Measurements from ENCODE around the gene UBE2R2. TPM values are rescaled to one million over a fixed set of nuclear protein-coding genes. Genes with fewer than 3 reads are reported as not detected.
"Not testable (repeated sequence)": the region's sequence is repeated elsewhere in the genome, so short reads cannot be mapped to it uniquely, and the experiment has no call there.

Gene UBE2R2
- 41.1 TPM for polyA plus RNA-seq (2013, experiment 1 of 2)
- 48.9 TPM for polyA plus RNA-seq (2013, experiment 2 of 2)

- peak within 1 kb of the TSS; percentile 99 for H3K4me3 ChIP-seq (ENCODE audit: low read length)
- no peaks in the 10 kb centered on the region for H3K36me3 ChIP-seq (ENCODE audit: insufficient read depth, low read length)
- H3K9ac ChIP-seq (ENCODE audit: low read depth, low read length): peak within 1 kb of the TSS; percentile 99
- H3K27ac ChIP-seq (ENCODE audit: low read depth, low read length): peak within 1 kb of the TSS; percentile 99
- 5% methylated on average over 54 of the region's 66 CpGs for WGBS
- peaks cover 26% of the 10 kb centered on the region for H3K4me1 ChIP-seq (ENCODE audit: insufficient read depth, low read length)
- H3K27me3 ChIP-seq (ENCODE audit: insufficient read depth, low read length): no peaks in the 10 kb centered on the region
- H3K9me3 ChIP-seq (ENCODE audit: insufficient read depth, low read depth, low read length): no peaks in the 10 kb centered on the region
Measured at GRCh38 chr9:33816327-33817252, at the start of gene UBE2R2. TSS of gene UBE2R2 (plus strand) at chr9:33817160. CDS start at chr9:33817758, 598 bp downstream.

DNA sequence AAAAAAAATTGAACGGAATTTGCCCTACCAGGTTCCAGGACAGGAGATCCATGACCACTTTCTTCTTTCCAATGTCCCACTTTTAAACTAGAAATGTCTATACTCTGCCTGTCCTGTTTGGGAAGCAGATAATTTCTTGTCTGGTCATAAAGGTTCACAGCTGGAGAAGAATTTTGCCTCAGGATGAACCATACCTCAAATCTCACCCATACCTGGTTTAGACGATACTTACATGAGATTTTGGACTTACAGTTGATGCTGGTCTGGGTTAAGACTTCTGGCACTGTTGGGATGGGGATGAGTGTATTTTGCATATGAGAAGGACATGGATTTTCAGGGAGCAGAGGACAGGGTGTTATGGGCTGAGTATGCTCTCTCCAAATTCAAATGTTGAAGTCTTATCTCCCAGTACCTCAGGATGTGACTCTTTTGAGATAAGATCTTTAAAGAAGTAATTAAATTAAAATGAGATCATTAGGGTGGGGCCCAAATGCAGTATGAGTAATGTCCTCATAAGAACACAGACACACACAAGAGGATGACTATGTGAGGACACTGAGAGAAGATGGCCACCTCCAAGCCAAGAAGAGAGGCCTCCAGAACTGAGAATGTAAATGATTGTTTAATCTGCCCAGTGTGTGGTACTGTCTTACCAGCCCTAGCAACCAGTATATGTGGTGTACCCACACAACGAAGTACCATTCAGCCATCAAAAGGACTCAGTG lies 46.6 kb upstream of the UBE2R2 start:
- not testable (repeated sequence) for H3K27ac ChIP-seq (ENCODE audit: low read depth, low read length); H3K4me1 ChIP-seq (ENCODE audit: insufficient read depth, low read length)
- 95% methylated on average over 3 of the region's 3 CpGs for WGBS

GRCh38 chr9:33773135-33773534 lies 43.8 kb upstream of the UBE2R2 start:
- not testable (repeated sequence) for H3K36me3 ChIP-seq (ENCODE audit: insufficient read depth, low read length); H3K4me1 ChIP-seq (ENCODE audit: insufficient read depth, low read length); H3K9ac ChIP-seq (ENCODE audit: low read depth, low read length); H3K4me3 ChIP-seq (ENCODE audit: low read length); H3K9me3 ChIP-seq (ENCODE audit: insufficient read depth, low read depth, low read length); H3K27me3 ChIP-seq (ENCODE audit: insufficient read depth, low read length); H3K27ac ChIP-seq (ENCODE audit: low read depth, low read length)

More for the DNA sequence above, 46.6 kb upstream of the UBE2R2 start:
- not testable (repeated sequence) for H3K9ac ChIP-seq (ENCODE audit: low read depth, low read length); H3K27me3 ChIP-seq (ENCODE audit: insufficient read depth, low read length); H3K36me3 ChIP-seq (ENCODE audit: insufficient read depth, low read length); H3K4me3 ChIP-seq (ENCODE audit: low read length); H3K9me3 ChIP-seq (ENCODE audit: insufficient read depth, low read depth, low read length)

- not testable (repeated sequence) for H3K27me3 ChIP-seq (ENCODE audit: insufficient read depth, low read length); H3K9me3 ChIP-seq (ENCODE audit: insufficient read depth, low read depth, low read length); H3K36me3 ChIP-seq (ENCODE audit: insufficient read depth, low read length); H3K4me3 ChIP-seq (ENCODE audit: low read length); H3K9ac ChIP-seq (ENCODE audit: low read depth, low read length); H3K4me1 ChIP-seq (ENCODE audit: insufficient read depth, low read length); H3K27ac ChIP-seq (ENCODE audit: low read depth, low read length)
- 89% methylated on average over 5 of the region's 5 CpGs for WGBS
Measured at GRCh38 chr9:33774074-33774659, 42.8 kb upstream of the UBE2R2 start.

DNA sequence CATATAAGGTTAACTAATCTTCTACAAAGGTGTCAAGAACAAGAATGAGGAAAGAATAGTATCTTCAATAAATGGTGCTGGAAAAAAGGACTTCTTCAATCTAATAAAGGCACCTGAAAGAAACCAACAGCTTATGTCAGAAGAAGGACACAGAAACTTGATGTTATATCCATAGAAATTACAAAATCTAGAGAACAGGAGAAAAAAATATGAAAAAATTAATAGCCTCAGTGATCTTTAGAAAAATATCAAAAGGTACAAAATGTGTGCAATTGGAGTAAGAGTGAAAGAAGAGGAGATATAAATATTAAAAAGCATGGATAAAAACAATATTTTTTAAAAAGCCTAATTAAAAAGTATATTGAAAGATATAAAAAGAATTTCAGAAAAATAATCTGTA lies 40.4 kb upstream of the UBE2R2 start:
- Histone ChIP-seq H3K36me3 (ENCODE audit: insufficient read depth, low read length) (no peaks in the 10 kb centered on the region), H3K4me1 (ENCODE audit: insufficient read depth, low read length) (no peaks in the 10 kb centered on the region), H3K4me3 (ENCODE audit: low read length) (no peak overlapping the region), H3K27me3 (ENCODE audit: insufficient read depth, low read length) (no peaks in the 10 kb centered on the region), H3K27ac (ENCODE audit: low read depth, low read length) (no peak overlapping the region), H3K9me3 (ENCODE audit: insufficient read depth, low read depth, low read length) (no peaks in the 10 kb centered on the region), H3K9ac (ENCODE audit: low read depth, low read length) (no peak overlapping the region)

DNA sequence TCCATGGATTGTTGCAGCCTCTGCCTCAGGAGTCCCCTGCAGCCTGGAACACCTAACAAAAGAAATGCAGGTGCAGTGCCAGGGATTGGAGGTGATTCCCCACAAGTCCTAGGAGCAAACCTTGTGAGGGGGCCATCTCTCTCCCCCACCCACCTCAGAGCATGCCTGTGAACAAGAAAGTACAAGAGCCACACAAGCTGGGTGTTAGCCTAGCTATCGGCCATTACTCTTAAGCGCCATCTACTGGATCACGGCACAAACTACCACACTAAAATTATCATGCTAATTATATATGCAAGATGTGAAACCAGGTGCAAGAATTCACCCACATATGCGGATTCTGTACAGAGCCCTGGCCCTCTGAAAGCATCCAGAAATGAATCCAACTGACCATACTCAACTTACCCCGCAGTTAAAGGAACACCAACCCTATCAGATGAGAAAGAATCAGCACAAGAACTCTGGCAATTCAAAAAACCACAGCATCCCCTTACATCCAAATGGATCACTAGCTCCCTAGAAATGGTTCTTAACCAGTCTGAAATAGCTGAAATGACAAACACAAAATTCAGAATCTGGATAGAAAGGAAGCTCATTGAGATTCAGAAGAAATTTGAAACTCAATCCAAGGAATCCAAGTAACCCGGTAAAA lies 38.1 kb upstream of the UBE2R2 start:
- H3K9ac ChIP-seq (ENCODE audit: low read depth, low read length): no peak overlapping the region
- no peak overlapping the region for H3K4me3 ChIP-seq (ENCODE audit: low read length)
- no peaks in the 10 kb centered on the region for H3K4me1 ChIP-seq (ENCODE audit: insufficient read depth, low read length)
- 19% methylated on average over 6 of the region's 6 CpGs for WGBS
- H3K36me3 ChIP-seq (ENCODE audit: insufficient read depth, low read length): no peaks in the 10 kb centered on the region
- no peaks in the 10 kb centered on the region for H3K27me3 ChIP-seq (ENCODE audit: insufficient read depth, low read length)
- no peak overlapping the region for H3K27ac ChIP-seq (ENCODE audit: low read depth, low read length)
- H3K9me3 ChIP-seq (ENCODE audit: insufficient read depth, low read depth, low read length): no peaks in the 10 kb centered on the region

- H3K9me3 ChIP-seq (ENCODE audit: insufficient read depth, low read depth, low read length): no peaks in the 10 kb centered on the region
- no peak overlapping the region for H3K4me3 ChIP-seq (ENCODE audit: low read length)
- H3K9ac ChIP-seq (ENCODE audit: low read depth, low read length): no peak overlapping the region
- no peak overlapping the region for H3K27ac ChIP-seq (ENCODE audit: low read depth, low read length)
- no peaks in the 10 kb centered on the region for H3K4me1 ChIP-seq (ENCODE audit: insufficient read depth, low read length)
- H3K27me3 ChIP-seq (ENCODE audit: insufficient read depth, low read length): no peaks in the 10 kb centered on the region
- no peaks in the 10 kb centered on the region for H3K36me3 ChIP-seq (ENCODE audit: insufficient read depth, low read length)
Measured at GRCh38 chr9:33780276-33780675, 36.7 kb upstream of the UBE2R2 start.

GRCh38 chr9:33781736-33782135 lies 35.2 kb upstream of the UBE2R2 start:
- Histone ChIP-seq H3K4me1 (ENCODE audit: insufficient read depth, low read length) (no peaks in the 10 kb centered on the region), H3K27me3 (ENCODE audit: insufficient read depth, low read length) (no peaks in the 10 kb centered on the region), H3K9ac (ENCODE audit: low read depth, low read length) (no peak overlapping the region), H3K36me3 (ENCODE audit: insufficient read depth, low read length) (no peaks in the 10 kb centered on the region), H3K27ac (ENCODE audit: low read depth, low read length) (no peak overlapping the region), H3K9me3 (ENCODE audit: insufficient read depth, low read depth, low read length) (no peaks in the 10 kb centered on the region), H3K4me3 (ENCODE audit: low read length) (no peak overlapping the region)
- WGBS: 100% methylated on average over 1 of the region's 1 CpG

DNA sequence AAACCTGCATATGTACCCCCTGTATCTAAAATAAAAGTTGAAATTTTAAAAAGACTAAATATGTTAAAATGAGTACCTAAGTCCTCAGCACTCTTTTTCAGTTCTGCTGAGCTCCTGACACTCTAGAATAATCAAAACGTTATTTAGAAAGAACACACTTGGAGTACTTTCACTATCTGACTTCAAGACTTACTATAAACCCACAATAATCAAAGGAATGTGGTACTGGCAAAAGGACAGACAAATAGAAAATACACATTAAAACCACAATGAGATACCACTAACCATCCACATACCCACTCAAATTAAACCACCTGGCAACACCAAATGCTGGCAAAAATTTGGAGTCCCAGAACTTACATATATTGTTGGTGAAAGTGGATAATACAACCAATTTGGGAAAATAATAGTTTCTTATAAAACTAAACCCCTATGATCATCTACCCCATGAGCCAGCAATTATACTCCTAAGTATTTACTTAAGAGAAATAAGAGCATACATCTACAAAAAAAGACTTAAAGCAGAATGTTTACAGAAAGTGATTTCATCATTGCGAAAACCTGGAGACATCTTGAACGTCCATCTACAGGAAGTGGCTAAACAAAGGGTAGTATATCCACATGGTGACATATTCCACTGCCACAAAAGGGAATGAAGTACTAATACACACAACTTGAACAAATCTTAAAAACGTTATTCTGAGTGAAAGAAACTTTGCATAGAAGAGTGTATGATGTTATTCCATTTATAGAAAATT lies 34.4 kb upstream of the UBE2R2 start:
- no peak overlapping the region for H3K9ac ChIP-seq (ENCODE audit: low read depth, low read length)
- H3K36me3 ChIP-seq (ENCODE audit: insufficient read depth, low read length): no peaks in the 10 kb centered on the region
- H3K27ac ChIP-seq (ENCODE audit: low read depth, low read length): no peak overlapping the region
- H3K4me3 ChIP-seq (ENCODE audit: low read length): no peak overlapping the region
- H3K27me3 ChIP-seq (ENCODE audit: insufficient read depth, low read length): no peaks in the 10 kb centered on the region; the same call in 1 of the 2 replicates
- whole genome bisulfite sequencing: 99% methylated on average over 3 of the region's 4 CpGs
- H3K9me3 ChIP-seq (ENCODE audit: insufficient read depth, low read depth, low read length): no peaks in the 10 kb centered on the region
- H3K4me1 ChIP-seq (ENCODE audit: insufficient read depth, low read length): no peaks in the 10 kb centered on the region

DNA sequence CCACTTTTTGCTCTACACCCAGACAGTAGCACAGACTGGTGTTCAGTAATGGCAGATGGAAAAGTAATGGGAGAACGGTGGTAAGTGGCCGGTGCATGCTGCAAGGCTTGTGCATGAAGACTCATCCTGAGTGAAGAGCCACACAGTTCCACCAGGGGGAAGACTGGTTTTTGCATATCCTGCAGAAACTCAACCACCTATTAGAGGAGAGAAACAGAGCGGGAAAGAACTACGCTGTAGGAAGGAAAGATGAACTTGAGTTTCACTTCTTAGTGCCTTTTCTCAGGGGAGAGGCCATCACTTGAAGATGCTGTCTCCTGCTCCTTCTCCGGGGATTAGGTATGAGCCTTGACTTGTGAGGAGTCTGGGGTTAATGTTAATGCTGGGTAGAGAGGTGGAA lies 31.0 kb upstream of the UBE2R2 start:
- no peak overlapping the region for H3K27ac ChIP-seq (ENCODE audit: low read depth, low read length)
- 86% methylated on average over 5 of the region's 5 CpGs for WGBS

More for the DNA sequence above, 31.0 kb upstream of the UBE2R2 start:
- no peaks in the 10 kb centered on the region for H3K9me3 ChIP-seq (ENCODE audit: insufficient read depth, low read depth, low read length)
- no peak overlapping the region for H3K9ac ChIP-seq (ENCODE audit: low read depth, low read length)
- H3K4me1 ChIP-seq (ENCODE audit: insufficient read depth, low read length): no peaks in the 10 kb centered on the region
- no peaks in the 10 kb centered on the region for H3K36me3 ChIP-seq (ENCODE audit: insufficient read depth, low read length)
- H3K4me3 ChIP-seq (ENCODE audit: low read length): no peak overlapping the region
- H3K27me3 ChIP-seq (ENCODE audit: insufficient read depth, low read length): no peaks in the 10 kb centered on the region; the same call in 1 of the 2 replicates
